H9 (cell line): ENCODE data around the gene PCDH9. TPM values are rescaled to one million over a fixed set of nuclear protein-coding genes. Genes with fewer than 3 reads are reported as not detected.

Experiments used
- DNase-seq: peaks from one replicate; pipeline ENCODE4 v3.0.0-alpha.2; 2017
- H2AFZ ChIP-seq: one replicate; pipeline ENCODE4 v1.6.1; 2013; ENCODE audit warnings: mild to moderate bottlenecking, low read length, control low read depth, moderate library complexity
- H2AK5ac ChIP-seq: 2 replicates; pipeline ENCODE4 v1.6.1; 2013; ENCODE audit warnings: low read length, control low read depth, mixed read lengths; ENCODE audit not compliant: insufficient read length
- H2BK120ac ChIP-seq: one replicate; pipeline ENCODE4 v1.6.1; 2013; ENCODE audit warnings: low read depth, mild to moderate bottlenecking, low read length, control low read depth, inconsistent platforms; ENCODE audit not compliant: poor library complexity, severe bottlenecking
- H2BK12ac ChIP-seq: 2 replicates; pipeline ENCODE4 v1.6.1; 2013; ENCODE audit warnings: low read length, control low read depth, mixed read lengths, low read depth; ENCODE audit not compliant: insufficient read length
- H2BK15ac ChIP-seq: 2 replicates; pipeline ENCODE4 v1.6.1; 2013; ENCODE audit warnings: low read depth, low read length, control low read depth
- H2BK20ac ChIP-seq: one replicate; pipeline ENCODE4 v1.6.1; 2013; ENCODE audit warnings: low read depth, mild to moderate bottlenecking, low read length, control low read depth, inconsistent platforms; ENCODE audit not compliant: poor library complexity, severe bottlenecking
- H2BK5ac ChIP-seq: 2 replicates; pipeline ENCODE4 v1.6.1; 2013; ENCODE audit warnings: low read length, control low read depth, mixed read lengths; ENCODE audit not compliant: insufficient read length
- H3K14ac ChIP-seq: 2 replicates; pipeline ENCODE4 v1.6.1; 2013; ENCODE audit warnings: low read length, control low read depth; ENCODE audit not compliant: insufficient read depth
- H3K18ac ChIP-seq: 2 replicates; pipeline ENCODE4 v1.6.1; 2013; ENCODE audit warnings: low read depth, mild to moderate bottlenecking, mixed read lengths, low read length, control low read depth; ENCODE audit not compliant: insufficient read length
- H3K23ac ChIP-seq: 2 replicates; pipeline ENCODE4 v1.6.1; 2013; ENCODE audit warnings: low read length, control low read depth, mixed read lengths, low read depth; ENCODE audit not compliant: insufficient read length
- H3K23me2 ChIP-seq: 2 replicates; pipeline ENCODE4 v1.6.1; 2013; ENCODE audit warnings: low read depth, mild to moderate bottlenecking, mixed read lengths, low read length, control low read depth; ENCODE audit not compliant: insufficient read length, poor library complexity, severe bottlenecking
- H3K27ac ChIP-seq: 2 replicates; pipeline ENCODE4 v1.5.1; 2013; ENCODE audit warnings: low read length, control low read depth, mixed read lengths, low read depth; ENCODE audit not compliant: insufficient read length
- H3K27me3 ChIP-seq: 2 replicates; pipeline ENCODE4 v1.6.1; 2013; ENCODE audit warnings: low read length, control low read depth, inconsistent platforms; ENCODE audit not compliant: insufficient read depth
- H3K4ac ChIP-seq: 2 replicates; pipeline ENCODE4 v1.6.1; 2013; ENCODE audit warnings: low read depth, mild to moderate bottlenecking, control low read depth, inconsistent platforms, low read length, moderate library complexity
- H3K4me1 ChIP-seq: 2 replicates; pipeline ENCODE4 v1.6.1; 2013; ENCODE audit warnings: low read length, control low read depth, inconsistent platforms; ENCODE audit not compliant: insufficient read depth
- H3K4me2 ChIP-seq: 2 replicates; pipeline ENCODE4 v1.6.1; 2013; ENCODE audit warnings: low read length, control low read depth, mixed read lengths; ENCODE audit not compliant: insufficient read length, insufficient read depth
- H3K56ac ChIP-seq: 2 replicates; pipeline ENCODE4 v1.6.1; 2013; ENCODE audit warnings: low read depth, mild to moderate bottlenecking, mixed read lengths, low read length, control low read depth; ENCODE audit not compliant: insufficient read length
- H3K79me1 ChIP-seq: 2 replicates; pipeline ENCODE4 v1.6.1; 2013; ENCODE audit warnings: low read depth, mild to moderate bottlenecking, moderate library complexity, low read length, control low read depth, inconsistent platforms; ENCODE audit not compliant: insufficient read depth, poor library complexity, severe bottlenecking
- H3K79me2 ChIP-seq: 2 replicates; pipeline ENCODE4 v1.6.1; 2013; ENCODE audit warnings: low read length, control low read depth, inconsistent platforms; ENCODE audit not compliant: insufficient read depth
- H3K9ac ChIP-seq: 2 replicates; pipeline ENCODE4 v1.6.1; 2013; ENCODE audit warnings: low read length, control low read depth, mixed read lengths; ENCODE audit not compliant: insufficient read length; ENCODE audit errors: extremely low read depth
- H3K9me3 ChIP-seq: one replicate; pipeline ENCODE4 v1.6.1; 2013; ENCODE audit warnings: low read depth, low read length, inconsistent platforms; ENCODE audit not compliant: control insufficient read depth
- H3T11ph ChIP-seq: one replicate; pipeline ENCODE4 v1.6.1; 2013; ENCODE audit warnings: mild to moderate bottlenecking, low read length, control low read depth, inconsistent platforms
- H4K20me1 ChIP-seq: one replicate; pipeline ENCODE4 v1.6.1; 2013; ENCODE audit not compliant: control insufficient read depth, insufficient read length, insufficient read depth
- H4K5ac ChIP-seq: 2 replicates; pipeline ENCODE4 v1.6.1; 2013; ENCODE audit warnings: low read depth, mild to moderate bottlenecking, mixed read lengths, low read length, control low read depth; ENCODE audit not compliant: insufficient read length
- H4K8ac ChIP-seq: replicated peaks from 2 replicates; pipeline ENCODE4 v1.6.1; 2013; ENCODE audit warnings: low read length, control low read depth, mixed read lengths, low read depth; ENCODE audit not compliant: insufficient read length
- H4K91ac ChIP-seq: 2 replicates; pipeline ENCODE4 v1.6.1; 2013; ENCODE audit warnings: low read depth, mild to moderate bottlenecking, moderate library complexity, mixed read lengths, low read length, control low read depth; ENCODE audit not compliant: insufficient read length
- H3K27ac Mint-ChIP-seq, 3 experiments: 2 replicates in 2 of 3; 3 replicates in 1 of 3; pipeline ENCODE4 v1.8.0; 2020 to 2021; ENCODE audit warnings: mixed read lengths in 3 of 3, mild to moderate bottlenecking in 1 of 3, moderate library complexity in 1 of 3
- H3K27me3 Mint-ChIP-seq: 2 replicates; pipeline ENCODE4 v1.8.0; 2021; ENCODE audit warnings: low read depth, mild to moderate bottlenecking, moderate library complexity, mixed read lengths
- H3K36me3 Mint-ChIP-seq, 3 experiments: 2 replicates in 2 of 3; 3 replicates in 1 of 3; pipeline ENCODE4 v1.8.0; 2020 to 2021; ENCODE audit warnings: low read depth in 3 of 3, mixed read lengths in 3 of 3; ENCODE audit not compliant: insufficient read depth in 1 of 3
- H3K4me1 Mint-ChIP-seq, 2 experiments: 2 replicates each; pipeline ENCODE4 v1.8.0; 2020; ENCODE audit warnings: mixed read lengths in 2 of 2
- H3K4me3 Mint-ChIP-seq, 2 experiments: 2 replicates in 1 of 2; 3 replicates in 1 of 2; pipeline ENCODE4 v1.8.0; 2020 to 2021; ENCODE audit warnings: mild to moderate bottlenecking in 2 of 2, mixed read lengths in 2 of 2, moderate library complexity in 1 of 2
- H3K9me3 Mint-ChIP-seq, 2 experiments: 2 replicates in 1 of 2; 3 replicates in 1 of 2; pipeline ENCODE4 v1.8.0; 2020; ENCODE audit warnings: mild to moderate bottlenecking in 2 of 2, mixed read lengths in 2 of 2, moderate library complexity in 1 of 2
- CTCF ChIP-seq: fragments of 200-600 bp; sonication (generic); conservative IDR thresholded peaks from 3 replicates; pipeline ENCODE4 v1.8.0; 2021; ENCODE audit warnings: antibody characterized with exemption, mild to moderate bottlenecking
- WGBS: extraction: QIAGEN DNeasy Blood & Tissue Kit; methylation state at CpG from one replicate; pipeline ENCODE4 v1.1.7; 2013; ENCODE audit warnings: missing lambda C conversion rate, low lambda C conversion rate, mixed read lengths; ENCODE audit not compliant: insufficient read length; ENCODE audit errors: extremely low coverage; 5-methylcytosine and 5-hydroxymethylcytosine counted together
- total RNA-seq: library from RNA; stranded (reverse); gene quantifications from 2 replicates; pipeline ENCODE4 v1.2.1, GENCODE V29; 2021

Gene PCDH9
- total RNA-seq, 1 experiment from 2014 or later: 0.11 TPM

- Mint-ChIP-seq H3K27me3 (no peaks in the 10 kb centered on the region), H3K36me3 (no peaks in the 10 kb centered on the region), H3K4me3 (no peak overlapping the region), H3K27ac (no peak overlapping the region), H3K4me1 (no peaks in the 10 kb centered on the region), H3K9me3 (no peaks in the 10 kb centered on the region; a peak in 1 of 5 replicates)
- no peak overlapping the region for H4K8ac ChIP-seq
- no peak overlapping the region for H3K23ac ChIP-seq
- no CpG with 5 or more reads among the region's 3 CpGs for WGBS
- H3K9me3 ChIP-seq: no peaks in the 10 kb centered on the region
- no peak for DNase-seq
- no peaks in the 10 kb centered on the region for H3K23me2 ChIP-seq
- H2BK15ac ChIP-seq: no peak overlapping the region
- TF ChIP-seq CTCF: no peak
- H3K9ac ChIP-seq: no peak overlapping the region
- H3K27me3 ChIP-seq: no peaks in the 10 kb centered on the region
- H2BK20ac ChIP-seq: no peak overlapping the region
- no peak overlapping the region for H3K4ac ChIP-seq
- no peak overlapping the region for H2BK120ac ChIP-seq
- no peaks in the 10 kb centered on the region for H3K79me1 ChIP-seq
- no peak overlapping the region for H3K4me2 ChIP-seq
- no peak overlapping the region for H2BK5ac ChIP-seq
- H2AK5ac ChIP-seq: no peak overlapping the region
- H3K4me1 ChIP-seq: no peaks in the 10 kb centered on the region
- no peak overlapping the region for H3T11ph ChIP-seq
- H3K56ac ChIP-seq: no peak overlapping the region
- H3K79me2 ChIP-seq: no peaks in the 10 kb centered on the region
- H4K5ac ChIP-seq: no peak overlapping the region
- H2AFZ ChIP-seq: no peak overlapping the region
- no peak overlapping the region for H2BK12ac ChIP-seq
- H4K20me1 ChIP-seq: no peaks in the 10 kb centered on the region
- H3K27ac ChIP-seq: no peak overlapping the region
- no peak overlapping the region for H3K18ac ChIP-seq
- H3K14ac ChIP-seq: no peak overlapping the region
- H4K91ac ChIP-seq: no peak overlapping the region
These were observed 334.8 kb downstream of the PCDH9 start for GRCh38 chr13:66895320-66895719.
